ENCODE results near the gene MBLAC2. TPM values are rescaled to one million over a fixed set of nuclear protein-coding genes. Genes with fewer than 3 reads are reported as not detected.

MBLAC2 gene
- total and polyA plus RNA-seq, 2 experiments from 2014 or later = 4.3 to 8.1 TPM

- Mint-ChIP-seq H3K27ac (no peak overlapping the region), H3K9me3 (no peaks in the 10 kb centered on the region), H3K27me3 (ENCODE audit: insufficient read depth, low read depth, poor library complexity) (peaks cover 3% of the 10 kb centered on the region), H3K4me3 (no peak overlapping the region), H3K36me3 (ENCODE audit: low read depth) (peaks cover 60% of the 10 kb centered on the region), H3K4me1 (no peaks in the 10 kb centered on the region; the same call in 2 of the 3 replicates)
- H3K4me3 ChIP-seq = no peak overlapping the region
- H3K36me3 ChIP-seq (ENCODE audit: insufficient read depth) = peaks cover 39% of the 10 kb centered on the region
- H3F3A ChIP-seq (replicated peaks; ENCODE audit: low read depth) = no peaks in the 10 kb centered on the region
- H3K79me2 ChIP-seq (replicated peaks; ENCODE audit: insufficient read depth) = no peaks in the 10 kb centered on the region
- no peak overlapping the region for H2AFZ ChIP-seq
- H3K4me2 ChIP-seq = no peak overlapping the region
- DNase-seq (ENCODE audit: low spot score) = no peak
- TF ChIP-seq EZH2phosphoT487 (IDR thresholded peaks at IDR 0.05; ENCODE audit: unreplicated experiment) = no peak
- 0 out of 2 replicates have a peak, but pooled peaks cover 3% of the 10 kb centered on the region for H3K4me1 ChIP-seq (ENCODE audit: insufficient read depth)
- no peak overlapping the region for H3K27ac ChIP-seq (ENCODE audit: low read depth)
- H3K9me2 ChIP-seq (ENCODE audit: insufficient read depth) = no peaks in the 10 kb centered on the region
- H4K20me1 ChIP-seq (replicated peaks; ENCODE audit: insufficient read depth) = no peaks in the 10 kb centered on the region; the same call in 1 of the 2 replicates
- ATAC-seq = no peak
- no peaks in the 10 kb centered on the region for H3K27me3 ChIP-seq (ENCODE audit: insufficient read depth)
Observed at GRCh38 chr5:90510438-90510837, 35.9 kb upstream of the MBLAC2 start.

- ATAC-seq (no peak), DNase-seq (ENCODE audit: low spot score) (no peak)
- Mint-ChIP-seq H3K4me3 (no peak overlapping the region), H3K4me1 (no peaks in the 10 kb centered on the region; the same call in 2 of the 3 replicates), H3K27me3 (ENCODE audit: insufficient read depth, low read depth, poor library complexity) (no peaks in the 10 kb centered on the region), H3K36me3 (ENCODE audit: low read depth) (peaks cover 62% of the 10 kb centered on the region), H3K9me3 (no peaks in the 10 kb centered on the region), H3K27ac (no peak overlapping the region)
- Histone ChIP-seq H3K36me3 (ENCODE audit: insufficient read depth) (peaks cover 54% of the 10 kb centered on the region), H3K4me2 (no peak overlapping the region), H4K20me1 (replicated peaks; ENCODE audit: insufficient read depth) (no peaks in the 10 kb centered on the region), H2AFZ (no peak overlapping the region), H3F3A (replicated peaks; ENCODE audit: low read depth) (no peaks in the 10 kb centered on the region), H3K27me3 (ENCODE audit: insufficient read depth) (no peaks in the 10 kb centered on the region), H3K9me2 (ENCODE audit: insufficient read depth) (no peaks in the 10 kb centered on the region), H3K27ac (ENCODE audit: low read depth) (0 out of 2 replicates have a peak overlapping the region, but pooled peaks have one; percentile 4), H3K4me3 (no peak overlapping the region), H3K4me1 (ENCODE audit: insufficient read depth) (no peaks in the 10 kb centered on the region), H3K79me2 (replicated peaks; ENCODE audit: insufficient read depth) (no peaks in the 10 kb centered on the region)
- TF ChIP-seq EZH2 (IDR thresholded peaks at IDR 0.05; ENCODE audit: low read depth, unreplicated experiment) (no peak), CREB1 (CRISPR knock-in tag; IDR thresholded peaks at IDR 0.05; ENCODE audit: low read depth) (no peak), ETS1 (IDR thresholded peaks at IDR 0.05) (no peak), NANOG (IDR thresholded peaks at IDR 0.05; ENCODE audit: borderline replicate concordance) (no peak), ZNF114 (CRISPR knock-in tag; IDR thresholded peaks at IDR 0.05) (no peak), EZH2phosphoT487 (IDR thresholded peaks at IDR 0.05; ENCODE audit: unreplicated experiment) (no peak), STAT1 (IDR thresholded peaks at IDR 0.05; ENCODE audit: unreplicated experiment) (no peak), ZNF331 (CRISPR knock-in tag; IDR thresholded peaks at IDR 0.05; ENCODE audit: low read depth) (no peak), POLR2AphosphoS5 (IDR thresholded peaks at IDR 0.05; ENCODE audit: low read depth) (no peak), CTCF (conservative IDR thresholded peaks at IDR 0.05; ENCODE audit: low read depth in 2 of 2) (no peak), JUNB (IDR thresholded peaks at IDR 0.05; ENCODE audit: unreplicated experiment) (no peak)
- TF ChIP-seq, protein P1, sequence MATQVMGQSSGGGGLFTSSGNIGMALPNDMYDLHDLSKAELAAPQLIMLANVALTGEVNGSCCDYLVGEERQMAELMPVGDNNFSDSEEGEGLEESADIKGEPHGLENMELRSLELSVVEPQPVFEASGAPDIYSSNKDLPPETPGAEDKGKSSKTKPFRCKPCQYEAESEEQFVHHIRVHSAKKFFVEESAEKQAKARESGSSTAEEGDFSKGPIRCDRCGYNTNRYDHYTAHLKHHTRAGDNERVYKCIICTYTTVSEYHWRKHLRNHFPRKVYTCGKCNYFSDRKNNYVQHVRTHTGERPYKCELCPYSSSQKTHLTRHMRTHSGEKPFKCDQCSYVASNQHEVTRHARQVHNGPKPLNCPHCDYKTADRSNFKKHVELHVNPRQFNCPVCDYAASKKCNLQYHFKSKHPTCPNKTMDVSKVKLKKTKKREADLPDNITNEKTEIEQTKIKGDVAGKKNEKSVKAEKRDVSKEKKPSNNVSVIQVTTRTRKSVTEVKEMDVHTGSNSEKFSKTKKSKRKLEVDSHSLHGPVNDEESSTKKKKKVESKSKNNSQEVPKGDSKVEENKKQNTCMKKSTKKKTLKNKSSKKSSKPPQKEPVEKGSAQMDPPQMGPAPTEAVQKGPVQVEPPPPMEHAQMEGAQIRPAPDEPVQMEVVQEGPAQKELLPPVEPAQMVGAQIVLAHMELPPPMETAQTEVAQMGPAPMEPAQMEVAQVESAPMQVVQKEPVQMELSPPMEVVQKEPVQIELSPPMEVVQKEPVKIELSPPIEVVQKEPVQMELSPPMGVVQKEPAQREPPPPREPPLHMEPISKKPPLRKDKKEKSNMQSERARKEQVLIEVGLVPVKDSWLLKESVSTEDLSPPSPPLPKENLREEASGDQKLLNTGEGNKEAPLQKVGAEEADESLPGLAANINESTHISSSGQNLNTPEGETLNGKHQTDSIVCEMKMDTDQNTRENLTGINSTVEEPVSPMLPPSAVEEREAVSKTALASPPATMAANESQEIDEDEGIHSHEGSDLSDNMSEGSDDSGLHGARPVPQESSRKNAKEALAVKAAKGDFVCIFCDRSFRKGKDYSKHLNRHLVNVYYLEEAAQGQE (IDR thresholded peaks at IDR 0.05; ENCODE audit: unreplicated experiment) = no peak
Observed at GRCh38 chr5:90506221-90506620, 31.6 kb upstream of the MBLAC2 start.

Measured in GM23338 (cell line).